Hypothalamus (tissue), 51 donors: Measurements from ENCODE around the gene CACNB3.
"Not testable (repeated sequence)": the region's sequence is repeated elsewhere in the genome, so short reads cannot be mapped to it uniquely, and the experiment has no call there.

ENCODE experiments used
- DNase-seq, 51 donors: peaks; one replicate each; lab custom pipeline; 2025; lab: John Stamatoyannopoulos, UW

Gene CACNB3

GRCh38 chr12:48815126-48816110 lies 2.9 kb upstream of the CACNB3 start:
- DNase-seq = peak in 39 of 51 donors; percentile 6 to 68 (median 44)

- DNase-seq = no peak
Observed at GRCh38 chr12:48816143-48816854, 2.0 kb upstream of the CACNB3 start.

DNA sequence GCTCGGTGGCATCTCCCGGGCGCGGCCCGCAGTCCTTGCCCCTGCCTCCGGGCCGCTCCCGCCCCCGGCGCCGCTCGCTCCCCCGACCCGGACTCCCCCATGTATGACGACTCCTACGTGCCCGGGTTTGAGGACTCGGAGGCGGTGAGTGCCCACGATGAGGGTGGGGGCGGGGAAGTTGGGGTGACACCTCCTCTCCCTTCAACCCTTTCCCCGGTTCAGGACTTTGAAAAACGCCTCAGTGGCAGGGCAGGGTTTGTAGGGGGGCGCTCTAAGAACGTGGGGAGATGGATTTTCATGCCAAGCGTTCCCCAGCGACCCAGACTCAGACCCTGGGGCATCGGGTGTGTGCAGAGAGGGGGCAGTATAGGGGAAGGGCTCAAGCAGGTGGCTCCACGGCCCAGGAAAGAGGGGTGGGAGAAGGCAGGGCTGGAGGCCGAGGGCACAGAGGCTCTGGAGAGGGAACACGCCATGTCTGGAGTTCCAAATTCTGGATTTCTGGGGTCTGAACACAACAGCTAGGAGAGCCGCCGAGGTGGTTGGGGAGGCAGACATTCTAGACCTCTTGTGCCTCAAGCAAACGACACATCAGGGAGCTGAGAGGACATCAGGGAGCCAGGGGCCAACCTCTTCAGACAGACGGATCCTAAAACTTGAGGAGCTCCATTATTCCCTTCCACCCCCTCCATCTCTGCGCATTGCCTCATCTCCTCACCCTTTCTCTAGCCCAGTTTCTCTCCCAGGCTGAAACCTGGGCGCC lies 715 bp downstream of the CACNB3 start:
- DNase-seq = peak in 4 of 51 donors; percentile 5 to 44 (median 24)

- peak in 2 of 51 donors; percentile 5 to 28 for DNase-seq
Observed at GRCh38 chr12:48819986-48820725, 1.9 kb downstream of the CACNB3 start.

DNA sequence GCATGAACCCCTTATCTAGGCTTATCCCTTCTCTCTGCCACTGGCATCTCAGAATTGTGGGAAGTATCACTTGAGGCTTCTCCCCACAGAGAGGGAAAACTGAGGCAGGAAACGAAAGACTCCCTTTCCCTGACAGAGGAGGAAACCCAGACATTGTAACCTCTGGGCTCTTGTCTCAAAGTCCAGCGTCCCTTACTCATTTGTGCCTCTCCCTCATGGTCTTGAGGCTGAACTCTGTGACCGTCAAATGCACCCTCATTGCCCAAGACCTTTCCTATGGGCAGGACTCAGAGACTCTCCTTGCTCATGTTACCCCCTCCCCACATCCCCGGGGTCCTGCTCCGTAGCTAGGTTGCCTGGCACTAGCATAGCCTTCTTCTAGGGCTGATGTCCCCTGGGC lies 3.8 kb downstream of the CACNB3 start:
- DNase-seq = no peak

DNA sequence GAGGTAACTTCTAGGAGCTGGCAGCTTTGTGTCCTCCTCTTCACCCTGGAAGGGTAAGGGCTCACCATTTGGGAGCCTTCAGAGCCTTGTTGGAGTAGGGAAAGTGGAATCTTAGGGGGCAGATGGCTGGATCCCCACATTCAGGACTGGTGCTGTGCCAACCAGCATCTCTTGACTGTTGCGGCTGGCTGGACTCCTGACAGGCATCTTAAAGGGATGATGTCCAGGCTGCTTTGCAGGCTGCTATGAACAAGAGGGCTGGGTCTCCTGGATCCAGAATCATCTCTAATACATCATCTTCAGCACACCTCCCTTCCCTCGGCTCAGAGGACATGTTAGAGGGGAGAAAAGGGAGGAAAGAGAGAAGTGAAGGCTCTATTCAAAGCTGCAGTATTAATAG lies 4.4 kb downstream of the CACNB3 start:
- no peak for DNase-seq

DNA sequence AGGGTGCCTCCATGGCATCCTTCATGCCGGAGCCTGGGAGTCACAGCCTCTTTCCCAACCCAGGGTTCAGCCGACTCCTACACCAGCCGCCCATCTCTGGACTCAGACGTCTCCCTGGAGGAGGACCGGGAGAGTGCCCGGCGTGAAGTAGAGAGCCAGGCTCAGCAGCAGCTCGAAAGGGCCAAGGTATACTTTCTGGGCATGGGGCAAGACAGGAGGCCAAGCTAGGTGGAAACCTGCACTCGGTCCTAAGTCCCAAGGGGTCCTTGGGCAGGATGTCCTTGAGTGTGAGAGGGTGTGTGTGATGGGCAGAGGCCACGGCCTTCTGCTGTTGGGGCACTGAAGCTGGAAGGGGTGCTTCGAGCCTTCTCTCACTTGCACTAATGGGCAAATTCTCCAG lies 5.0 kb downstream of the CACNB3 start:
- no peak for DNase-seq

GRCh38 chr12:48824112-48824511 lies 5.8 kb downstream of the CACNB3 start:
- no peak for DNase-seq

DNA sequence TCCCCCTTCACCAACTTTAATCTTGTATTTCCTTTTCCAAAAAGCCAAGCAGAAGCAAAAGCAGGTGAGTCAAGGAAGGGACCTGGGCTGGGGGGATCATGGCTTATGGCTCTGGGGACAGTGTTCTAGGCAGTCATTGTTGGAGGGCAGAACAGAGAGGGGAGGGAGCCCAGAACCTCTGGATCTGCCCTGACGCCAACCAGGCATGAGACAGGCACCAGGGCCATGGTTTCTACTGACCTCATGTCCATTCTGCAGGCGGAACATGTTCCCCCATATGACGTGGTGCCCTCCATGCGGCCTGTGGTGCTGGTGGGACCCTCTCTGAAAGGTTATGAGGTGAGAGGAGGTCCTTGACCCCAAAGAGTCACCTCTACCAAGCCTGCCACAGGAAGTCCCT lies 6.6 kb downstream of the CACNB3 start:
- DNase-seq = no peak

DNA sequence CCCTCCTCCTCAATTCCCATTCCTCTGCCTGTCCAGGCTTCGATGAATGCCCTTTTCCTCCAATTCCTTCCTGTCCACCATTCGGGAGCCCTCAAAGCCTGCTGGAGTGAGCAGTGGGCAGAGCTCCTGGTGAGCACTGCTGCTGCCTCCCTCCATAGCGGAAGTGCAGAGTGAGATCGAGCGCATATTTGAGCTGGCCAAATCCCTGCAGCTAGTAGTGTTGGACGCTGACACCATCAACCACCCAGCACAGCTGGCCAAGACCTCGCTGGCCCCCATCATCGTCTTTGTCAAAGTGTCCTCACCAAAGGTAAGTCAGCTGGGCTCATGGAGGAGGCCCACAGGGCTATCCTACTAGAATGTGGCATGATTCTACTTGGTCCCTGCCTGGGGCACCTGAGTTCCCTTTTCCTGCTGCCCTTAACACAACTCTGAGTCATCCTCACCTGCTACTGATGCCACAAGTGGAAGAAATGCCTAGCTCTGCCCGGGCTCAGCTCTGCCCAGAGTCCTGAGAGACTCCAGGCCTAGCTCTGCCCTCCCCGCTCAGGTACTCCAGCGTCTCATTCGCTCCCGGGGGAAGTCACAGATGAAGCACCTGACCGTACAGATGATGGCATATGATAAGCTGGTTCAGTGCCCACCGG lies 8.0 kb downstream of the CACNB3 start:
- DNase-seq = no peak

DNA sequence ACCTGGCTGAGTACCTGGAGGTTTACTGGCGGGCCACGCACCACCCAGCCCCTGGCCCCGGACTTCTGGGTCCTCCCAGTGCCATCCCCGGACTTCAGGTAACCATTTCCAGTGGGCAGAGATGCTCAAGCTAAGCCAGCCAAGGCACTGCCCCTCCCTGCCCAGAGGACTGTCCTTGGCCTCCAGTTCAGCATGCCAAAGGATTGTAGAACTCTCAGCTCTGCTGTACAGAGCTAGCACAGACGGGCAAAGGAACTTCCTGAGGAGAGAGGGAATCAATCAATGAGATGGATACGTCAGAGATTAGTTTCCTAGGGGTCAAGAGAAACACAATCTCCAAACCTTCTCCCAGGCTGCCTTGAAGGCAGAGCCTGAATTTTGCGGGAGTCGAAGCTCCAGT lies 8.7 kb downstream of the CACNB3 start:
- DNase-seq = no peak

- DNase-seq = no peak
Observed at GRCh38 chr12:48827513-48828096, 9.3 kb downstream of the CACNB3 start.

- no peak for DNase-seq
Observed at GRCh38 chr12:48828293-48828692, 10.0 kb downstream of the CACNB3 start.

GRCh38 chr12:48828841-48829575 lies 10.7 kb downstream of the CACNB3 start:
- no peak for DNase-seq

- DNase-seq = no peak
Observed at GRCh38 chr12:48831257-48831656, 13.0 kb downstream of the CACNB3 start.

- no peak for DNase-seq
Observed at GRCh38 chr12:48832321-48833060, 14.2 kb downstream of the CACNB3 start.

DNA sequence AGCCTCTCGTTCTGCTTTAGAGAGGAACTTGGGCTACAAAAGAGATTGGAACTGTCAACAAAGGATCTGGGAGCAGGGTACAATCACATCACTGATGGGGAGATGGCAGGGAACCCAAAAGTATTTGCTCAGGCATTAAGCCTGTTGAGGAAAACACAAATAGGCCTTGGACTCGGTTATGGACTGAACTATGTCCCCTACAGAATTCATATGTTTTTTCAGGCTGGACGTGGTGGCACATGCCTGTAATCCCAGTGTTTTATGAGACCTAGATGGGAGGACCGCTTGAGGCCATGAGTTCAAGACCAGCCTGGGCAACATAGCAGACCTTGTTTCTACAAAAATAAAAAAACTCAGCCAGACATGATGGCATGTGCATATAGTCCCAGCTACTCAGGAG lies 19.8 kb downstream of the CACNB3 start:
- no peak for DNase-seq

DNA sequence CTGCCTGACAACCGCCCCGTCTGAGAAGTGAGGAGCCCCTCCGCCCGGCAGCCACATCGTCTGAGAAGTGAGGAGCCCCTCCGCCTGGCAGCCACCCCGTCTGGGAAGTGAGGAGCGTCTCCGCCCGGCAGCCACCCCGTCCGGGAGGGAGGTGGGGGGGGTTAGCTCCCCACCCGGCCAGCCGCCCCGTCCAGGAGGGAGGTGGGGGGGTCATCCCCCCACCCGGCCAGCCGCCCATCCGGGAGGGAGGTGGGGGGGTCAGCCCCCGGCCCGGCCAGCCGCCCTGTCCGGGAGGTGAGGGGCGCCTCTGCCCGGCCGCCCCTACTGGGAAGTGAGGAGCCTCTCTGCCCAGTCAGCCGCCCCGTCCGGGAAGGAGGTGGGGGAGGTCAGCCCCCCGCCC lies 23.7 kb downstream of the CACNB3 start:
- DNase-seq = not testable (repeated sequence)
